GM23338 (cell line): Measurements from ENCODE around the gene TNFRSF4. TPM values are rescaled to one million over a fixed set of nuclear protein-coding genes. Genes with fewer than 3 reads are reported as not detected.

Experiments used
- CREB1 ChIP-seq: fragments of 250-450 bp; sonication (Bioruptor Pico); IDR thresholded peaks from 2 replicates; pipeline ENCODE4 v1.5.0; 2020; ENCODE audit warnings: low read depth, mild to moderate bottlenecking, moderate library complexity
- EZH2phosphoT487 ChIP-seq: fragments of 200-600 bp; sonication (generic); IDR thresholded peaks from one replicate; pipeline ENCODE4 v1.8.1; 2018; ENCODE audit warnings: antibody characterized with exemption; ENCODE audit not compliant: unreplicated experiment
- POLR2AphosphoS5 ChIP-seq: IDR thresholded peaks from 2 replicates; pipeline ENCODE4 v1.6.1; 2016; ENCODE audit warnings: antibody characterized with exemption, low read depth
- STAT1 ChIP-seq: IDR thresholded peaks from one replicate; pipeline ENCODE4 v1.6.1; 2016; ENCODE audit warnings: antibody characterized with exemption; ENCODE audit not compliant: unreplicated experiment
- ZNF331 ChIP-seq: fragments of 250-450 bp; sonication (Bioruptor Pico); IDR thresholded peaks from 2 replicates; pipeline ENCODE4 v1.5.0; 2020; ENCODE audit warnings: low read depth, mild to moderate bottlenecking, moderate library complexity
- microRNA counts: library from miRNA; unstranded; fragments of <30 nt; microRNA quantifications from one replicate; lab custom pipeline; 2017
- microRNA-seq: library from miRNA; unstranded; fragments of <30 nt; microRNA quantifications from one replicate; pipeline ENCODE4, GENCODE V29; 2017
- polyA plus RNA-seq: library from polyadenylated mRNA; unstranded; fragments of >200 nt; fragmentation: Nextera tagmentation; extraction: Ambion mirVana; gene quantifications from 2 replicates; pipeline ENCODE4 v1.2.1, GENCODE V29; 2016
- small RNA-seq: library from RNA; depleted of rRNA; stranded (forward); fragments of <200 nt; gene quantifications from one replicate; pipeline ENCODE3, GENCODE V24; 2014; ENCODE audit warnings: low replicate concordance
- total RNA-seq: library from RNA; depleted of rRNA; stranded (reverse); fragments of >200 nt; shearing (Covaris generic); gene quantifications from 2 replicates; pipeline ENCODE4 v1.2.3, GENCODE V29; 2014; rRNA removed
- TF ChIP-seq, protein P1 (sequence below): fragments of 250-450 bp; sonication (Bioruptor Pico); IDR thresholded peaks from 2 replicates; pipeline ENCODE4 v1.5.0; 2020; ENCODE audit warnings: mild to moderate bottlenecking, moderate library complexity
- TF ChIP-seq, protein P2 (sequence below): IDR thresholded peaks from one replicate; pipeline ENCODE4 v1.6.1; 2018; ENCODE audit warnings: antibody characterized with exemption; ENCODE audit not compliant: unreplicated experiment
- TF ChIP-seq, protein P3 (sequence below), 2 experiments: fragments of 200-600 bp in 1 of 2; sonication (generic) in 1 of 2; conservative IDR thresholded peaks; 2 replicates each; pipeline versions ENCODE4 v1.5.1 to v1.6.1; 2016 to 2017; ENCODE audit warnings: antibody characterized with exemption in 2 of 2, low read depth in 2 of 2, mild to moderate bottlenecking in 2 of 2, moderate library complexity in 1 of 2
- TF ChIP-seq, protein P4 (sequence below): IDR thresholded peaks from 2 replicates; pipeline ENCODE4 v1.6.1; 2016; ENCODE audit warnings: antibody characterized with exemption

The TNFRSF4 gene
- total and polyA plus RNA-seq, 2 experiments from 2014 or later: not detected

DNA sequence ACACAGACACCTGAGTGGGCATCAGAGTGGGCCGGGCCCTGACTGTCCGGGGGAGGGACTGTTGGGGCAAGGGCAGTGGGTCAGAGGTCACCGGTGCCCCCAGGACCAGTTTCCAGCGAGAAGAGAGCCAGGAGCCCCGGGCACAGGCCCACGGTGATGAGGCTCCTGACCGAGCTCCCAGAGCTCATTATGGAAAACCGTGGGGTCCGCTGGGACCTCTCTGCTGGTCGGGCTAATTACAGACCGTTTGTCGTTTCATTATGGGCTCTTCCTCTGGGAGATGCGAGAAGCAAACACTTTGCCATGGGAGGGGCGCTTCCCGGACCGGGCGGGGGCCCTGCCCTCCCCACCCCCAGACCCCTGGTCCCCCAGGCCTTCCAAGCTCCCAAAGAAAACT, 52.3 kb downstream of the TNFRSF4 start (continued):
- TF ChIP-seq, protein P1, sequence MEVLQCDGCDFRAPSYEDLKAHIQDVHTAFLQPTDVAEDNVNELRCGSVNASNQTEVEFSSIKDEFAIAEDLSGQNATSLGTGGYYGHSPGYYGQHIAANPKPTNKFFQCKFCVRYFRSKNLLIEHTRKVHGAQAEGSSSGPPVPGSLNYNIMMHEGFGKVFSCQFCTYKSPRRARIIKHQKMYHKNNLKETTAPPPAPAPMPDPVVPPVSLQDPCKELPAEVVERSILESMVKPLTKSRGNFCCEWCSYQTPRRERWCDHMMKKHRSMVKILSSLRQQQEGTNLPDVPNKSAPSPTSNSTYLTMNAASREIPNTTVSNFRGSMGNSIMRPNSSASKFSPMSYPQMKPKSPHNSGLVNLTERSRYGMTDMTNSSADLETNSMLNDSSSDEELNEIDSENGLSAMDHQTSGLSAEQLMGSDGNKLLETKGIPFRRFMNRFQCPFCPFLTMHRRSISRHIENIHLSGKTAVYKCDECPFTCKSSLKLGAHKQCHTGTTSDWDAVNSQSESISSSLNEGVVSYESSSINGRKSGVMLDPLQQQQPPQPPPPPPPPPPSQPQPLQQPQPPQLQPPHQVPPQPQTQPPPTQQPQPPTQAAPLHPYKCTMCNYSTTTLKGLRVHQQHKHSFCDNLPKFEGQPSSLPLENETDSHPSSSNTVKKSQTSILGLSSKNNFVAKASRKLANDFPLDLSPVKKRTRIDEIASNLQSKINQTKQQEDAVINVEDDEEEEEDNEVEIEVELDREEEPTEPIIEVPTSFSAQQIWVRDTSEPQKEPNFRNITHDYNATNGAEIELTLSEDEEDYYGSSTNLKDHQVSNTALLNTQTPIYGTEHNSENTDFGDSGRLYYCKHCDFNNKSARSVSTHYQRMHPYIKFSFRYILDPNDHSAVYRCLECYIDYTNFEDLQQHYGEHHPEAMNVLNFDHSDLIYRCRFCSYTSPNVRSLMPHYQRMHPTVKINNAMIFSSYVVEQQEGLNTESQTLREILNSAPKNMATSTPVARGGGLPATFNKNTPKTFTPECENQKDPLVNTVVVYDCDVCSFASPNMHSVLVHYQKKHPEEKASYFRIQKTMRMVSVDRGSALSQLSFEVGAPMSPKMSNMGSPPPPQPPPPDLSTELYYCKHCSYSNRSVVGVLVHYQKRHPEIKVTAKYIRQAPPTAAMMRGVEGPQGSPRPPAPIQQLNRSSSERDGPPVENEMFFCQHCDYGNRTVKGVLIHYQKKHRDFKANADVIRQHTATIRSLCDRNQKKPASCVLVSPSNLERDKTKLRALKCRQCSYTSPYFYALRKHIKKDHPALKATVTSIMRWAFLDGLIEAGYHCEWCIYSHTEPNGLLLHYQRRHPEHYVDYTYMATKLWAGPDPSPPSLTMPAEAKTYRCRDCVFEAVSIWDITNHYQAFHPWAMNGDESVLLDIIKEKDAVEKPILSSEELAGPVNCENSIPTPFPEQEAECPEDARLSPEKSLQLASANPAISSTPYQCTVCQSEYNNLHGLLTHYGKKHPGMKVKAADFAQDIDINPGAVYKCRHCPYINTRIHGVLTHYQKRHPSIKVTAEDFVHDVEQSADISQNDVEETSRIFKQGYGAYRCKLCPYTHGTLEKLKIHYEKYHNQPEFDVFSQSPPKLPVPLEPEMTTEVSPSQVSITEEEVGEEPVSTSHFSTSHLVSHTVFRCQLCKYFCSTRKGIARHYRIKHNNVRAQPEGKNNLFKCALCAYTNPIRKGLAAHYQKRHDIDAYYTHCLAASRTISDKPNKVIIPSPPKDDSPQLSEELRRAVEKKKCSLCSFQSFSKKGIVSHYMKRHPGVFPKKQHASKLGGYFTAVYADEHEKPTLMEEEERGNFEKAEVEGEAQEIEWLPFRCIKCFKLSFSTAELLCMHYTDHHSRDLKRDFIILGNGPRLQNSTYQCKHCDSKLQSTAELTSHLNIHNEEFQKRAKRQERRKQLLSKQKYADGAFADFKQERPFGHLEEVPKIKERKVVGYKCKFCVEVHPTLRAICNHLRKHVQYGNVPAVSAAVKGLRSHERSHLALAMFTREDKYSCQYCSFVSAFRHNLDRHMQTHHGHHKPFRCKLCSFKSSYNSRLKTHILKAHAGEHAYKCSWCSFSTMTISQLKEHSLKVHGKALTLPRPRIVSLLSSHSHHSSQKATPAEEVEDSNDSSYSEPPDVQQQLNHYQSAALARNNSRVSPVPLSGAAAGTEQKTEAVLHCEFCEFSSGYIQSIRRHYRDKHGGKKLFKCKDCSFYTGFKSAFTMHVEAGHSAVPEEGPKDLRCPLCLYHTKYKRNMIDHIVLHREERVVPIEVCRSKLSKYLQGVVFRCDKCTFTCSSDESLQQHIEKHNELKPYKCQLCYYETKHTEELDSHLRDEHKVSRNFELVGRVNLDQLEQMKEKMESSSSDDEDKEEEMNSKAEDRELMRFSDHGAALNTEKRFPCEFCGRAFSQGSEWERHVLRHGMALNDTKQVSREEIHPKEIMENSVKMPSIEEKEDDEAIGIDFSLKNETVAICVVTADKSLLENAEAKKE: no peak
- TF ChIP-seq, protein P2, sequence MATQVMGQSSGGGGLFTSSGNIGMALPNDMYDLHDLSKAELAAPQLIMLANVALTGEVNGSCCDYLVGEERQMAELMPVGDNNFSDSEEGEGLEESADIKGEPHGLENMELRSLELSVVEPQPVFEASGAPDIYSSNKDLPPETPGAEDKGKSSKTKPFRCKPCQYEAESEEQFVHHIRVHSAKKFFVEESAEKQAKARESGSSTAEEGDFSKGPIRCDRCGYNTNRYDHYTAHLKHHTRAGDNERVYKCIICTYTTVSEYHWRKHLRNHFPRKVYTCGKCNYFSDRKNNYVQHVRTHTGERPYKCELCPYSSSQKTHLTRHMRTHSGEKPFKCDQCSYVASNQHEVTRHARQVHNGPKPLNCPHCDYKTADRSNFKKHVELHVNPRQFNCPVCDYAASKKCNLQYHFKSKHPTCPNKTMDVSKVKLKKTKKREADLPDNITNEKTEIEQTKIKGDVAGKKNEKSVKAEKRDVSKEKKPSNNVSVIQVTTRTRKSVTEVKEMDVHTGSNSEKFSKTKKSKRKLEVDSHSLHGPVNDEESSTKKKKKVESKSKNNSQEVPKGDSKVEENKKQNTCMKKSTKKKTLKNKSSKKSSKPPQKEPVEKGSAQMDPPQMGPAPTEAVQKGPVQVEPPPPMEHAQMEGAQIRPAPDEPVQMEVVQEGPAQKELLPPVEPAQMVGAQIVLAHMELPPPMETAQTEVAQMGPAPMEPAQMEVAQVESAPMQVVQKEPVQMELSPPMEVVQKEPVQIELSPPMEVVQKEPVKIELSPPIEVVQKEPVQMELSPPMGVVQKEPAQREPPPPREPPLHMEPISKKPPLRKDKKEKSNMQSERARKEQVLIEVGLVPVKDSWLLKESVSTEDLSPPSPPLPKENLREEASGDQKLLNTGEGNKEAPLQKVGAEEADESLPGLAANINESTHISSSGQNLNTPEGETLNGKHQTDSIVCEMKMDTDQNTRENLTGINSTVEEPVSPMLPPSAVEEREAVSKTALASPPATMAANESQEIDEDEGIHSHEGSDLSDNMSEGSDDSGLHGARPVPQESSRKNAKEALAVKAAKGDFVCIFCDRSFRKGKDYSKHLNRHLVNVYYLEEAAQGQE: no peak
- TF ChIP-seq STAT1 (no peak), CREB1 (CRISPR knock-in tag) (no peak), POLR2AphosphoS5 (no peak), ZNF331 (CRISPR knock-in tag) (no peak), EZH2phosphoT487 (no peak)
- TF ChIP-seq, protein P3, sequence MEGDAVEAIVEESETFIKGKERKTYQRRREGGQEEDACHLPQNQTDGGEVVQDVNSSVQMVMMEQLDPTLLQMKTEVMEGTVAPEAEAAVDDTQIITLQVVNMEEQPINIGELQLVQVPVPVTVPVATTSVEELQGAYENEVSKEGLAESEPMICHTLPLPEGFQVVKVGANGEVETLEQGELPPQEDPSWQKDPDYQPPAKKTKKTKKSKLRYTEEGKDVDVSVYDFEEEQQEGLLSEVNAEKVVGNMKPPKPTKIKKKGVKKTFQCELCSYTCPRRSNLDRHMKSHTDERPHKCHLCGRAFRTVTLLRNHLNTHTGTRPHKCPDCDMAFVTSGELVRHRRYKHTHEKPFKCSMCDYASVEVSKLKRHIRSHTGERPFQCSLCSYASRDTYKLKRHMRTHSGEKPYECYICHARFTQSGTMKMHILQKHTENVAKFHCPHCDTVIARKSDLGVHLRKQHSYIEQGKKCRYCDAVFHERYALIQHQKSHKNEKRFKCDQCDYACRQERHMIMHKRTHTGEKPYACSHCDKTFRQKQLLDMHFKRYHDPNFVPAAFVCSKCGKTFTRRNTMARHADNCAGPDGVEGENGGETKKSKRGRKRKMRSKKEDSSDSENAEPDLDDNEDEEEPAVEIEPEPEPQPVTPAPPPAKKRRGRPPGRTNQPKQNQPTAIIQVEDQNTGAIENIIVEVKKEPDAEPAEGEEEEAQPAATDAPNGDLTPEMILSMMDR (conservative IDR thresholded peaks at IDR 0.05; ENCODE audit: low read depth in 2 of 2): no peak
- TF ChIP-seq, protein P4, sequence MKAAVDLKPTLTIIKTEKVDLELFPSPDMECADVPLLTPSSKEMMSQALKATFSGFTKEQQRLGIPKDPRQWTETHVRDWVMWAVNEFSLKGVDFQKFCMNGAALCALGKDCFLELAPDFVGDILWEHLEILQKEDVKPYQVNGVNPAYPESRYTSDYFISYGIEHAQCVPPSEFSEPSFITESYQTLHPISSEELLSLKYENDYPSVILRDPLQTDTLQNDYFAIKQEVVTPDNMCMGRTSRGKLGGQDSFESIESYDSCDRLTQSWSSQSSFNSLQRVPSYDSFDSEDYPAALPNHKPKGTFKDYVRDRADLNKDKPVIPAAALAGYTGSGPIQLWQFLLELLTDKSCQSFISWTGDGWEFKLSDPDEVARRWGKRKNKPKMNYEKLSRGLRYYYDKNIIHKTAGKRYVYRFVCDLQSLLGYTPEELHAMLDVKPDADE: no peak

MicroRNAs within 50 kb of the gene (microRNA counts, 767-probe panel; counts per million panel counts)
- not detected for microRNA hsa-miR-200a-3p (lab: Ali Mortazavi, UCI)
- 8,528 counts per million, percentile 53 among the panel's probes with 10 or more counts for microRNA hsa-miR-200b-3p (lab: Ali Mortazavi, UCI)
- microRNA hsa-miR-429 (lab: Ali Mortazavi, UCI): not detected

Small RNAs within 50 kb of the gene (microRNA-seq; reads per million reads assigned to microRNA genes)
- gene MIR200A: 47.8 reads per million, percentile 56 among the genes with 10 or more reads in this experiment
- 293 reads per million, percentile 77 among the genes with 10 or more reads in this experiment for gene MIR200B
- 94.6 reads per million, percentile 63 among the genes with 10 or more reads in this experiment for gene MIR429

Small RNAs within 50 kb of the gene (small RNA-seq; reads per million reads assigned to genes)
- gene MIR200A: 2.2 reads per million, percentile 82 among the genes with 10 or more reads in this experiment
- 25.3 reads per million, percentile 98 among the genes with 10 or more reads in this experiment for gene MIR200B
- gene MIR429: 1.6 reads per million, percentile 76 among the genes with 10 or more reads in this experiment

Other genes with a start within 250 kb of the TNFRSF4 start
- 2.2 and 3.3 TPM in 2 replicates for gene PLEKHN1, start 247.7 kb downstream of the TNFRSF4 start, total RNA-seq
- gene PLEKHN1, start 247.7 kb downstream of the TNFRSF4 start, polyA plus RNA-seq: 0.94 and 1.4 TPM in 2 replicates
- gene PERM1, start 232.1 kb downstream of the TNFRSF4 start, total RNA-seq: not detected in 2 replicates
- gene PERM1, start 232.1 kb downstream of the TNFRSF4 start, polyA plus RNA-seq: 0.66 and 1.1 TPM in 2 replicates
- 2.3 and 4.8 TPM in 2 replicates for gene HES4, start 214.1 kb downstream of the TNFRSF4 start, total RNA-seq
- 6.7 and 7.9 TPM in 2 replicates for gene HES4, start 214.1 kb downstream of the TNFRSF4 start, polyA plus RNA-seq
- gene ISG15, start 200.7 kb downstream of the TNFRSF4 start, total RNA-seq: 52.9 and 65.3 TPM in 2 replicates
- gene ISG15, start 200.7 kb downstream of the TNFRSF4 start, polyA plus RNA-seq: 101 and 113 TPM in 2 replicates
- 144 and 185 TPM in 2 replicates for gene AGRN, start 194.0 kb downstream of the TNFRSF4 start, total RNA-seq
- gene AGRN, start 194.0 kb downstream of the TNFRSF4 start, polyA plus RNA-seq: 12.3 and 13.2 TPM in 2 replicates
- not detected in 2 replicates for gene RNF223, start 139.8 kb downstream of the TNFRSF4 start, total RNA-seq
- not detected in 2 replicates for gene RNF223, start 139.8 kb downstream of the TNFRSF4 start, polyA plus RNA-seq
- 21.3 and 21.5 TPM in 2 replicates for gene C1orf159, start 98.1 kb downstream of the TNFRSF4 start, total RNA-seq
- 9.6 and 9.9 TPM in 2 replicates for gene C1orf159, start 98.1 kb downstream of the TNFRSF4 start, polyA plus RNA-seq
- 0.45 TPM in 1 of 2 replicates, not detected in the other for gene TTLL10, start 40.3 kb downstream of the TNFRSF4 start, total RNA-seq
- not detected in 2 replicates for gene TTLL10, start 40.3 kb downstream of the TNFRSF4 start, polyA plus RNA-seq
- gene TNFRSF18, start 7.6 kb downstream of the TNFRSF4 start, total RNA-seq: 0.58 and 1.5 TPM in 2 replicates
- gene TNFRSF18, start 7.6 kb downstream of the TNFRSF4 start, polyA plus RNA-seq: 0.56 and 1.1 TPM in 2 replicates
- 51.6 and 62.6 TPM in 2 replicates for gene SDF4, start 17.8 kb upstream of the TNFRSF4 start, total RNA-seq
- 45.0 and 49.2 TPM in 2 replicates for gene SDF4, start 17.8 kb upstream of the TNFRSF4 start, polyA plus RNA-seq
- gene B3GALT6, start 18.1 kb upstream of the TNFRSF4 start, total RNA-seq: 26.5 and 33.5 TPM in 2 replicates
- gene B3GALT6, start 18.1 kb upstream of the TNFRSF4 start, polyA plus RNA-seq: 5.5 and 9.3 TPM in 2 replicates
- 3.0 and 4.1 TPM in 2 replicates for gene C1QTNF12, start 32.6 kb upstream of the TNFRSF4 start, total RNA-seq
- 4.1 and 4.2 TPM in 2 replicates for gene C1QTNF12, start 32.6 kb upstream of the TNFRSF4 start, polyA plus RNA-seq
- 70.2 and 73.5 TPM in 2 replicates for gene UBE2J2, start 59.7 kb upstream of the TNFRSF4 start, total RNA-seq
- 47.1 and 49.5 TPM in 2 replicates for gene UBE2J2, start 59.7 kb upstream of the TNFRSF4 start, polyA plus RNA-seq
- gene SCNN1D, start 66.3 kb upstream of the TNFRSF4 start, total RNA-seq: 0.70 and 1.4 TPM in 2 replicates
- gene SCNN1D, start 66.3 kb upstream of the TNFRSF4 start, polyA plus RNA-seq: 1.7 and 1.8 TPM in 2 replicates
- gene ACAP3, start 93.8 kb upstream of the TNFRSF4 start, total RNA-seq: 27.7 and 31.9 TPM in 2 replicates
- gene ACAP3, start 93.8 kb upstream of the TNFRSF4 start, polyA plus RNA-seq: 6.4 and 8.1 TPM in 2 replicates
- 49.9 and 55.8 TPM in 2 replicates for gene PUSL1, start 94.4 kb upstream of the TNFRSF4 start, total RNA-seq
- 41.5 and 43.9 TPM in 2 replicates for gene PUSL1, start 94.4 kb upstream of the TNFRSF4 start, polyA plus RNA-seq
- 140 and 161 TPM in 2 replicates for gene INTS11, start 110.5 kb upstream of the TNFRSF4 start, total RNA-seq
- gene INTS11, start 110.5 kb upstream of the TNFRSF4 start, polyA plus RNA-seq: 102 and 110 TPM in 2 replicates
- 12.9 and 13.5 TPM in 2 replicates for gene CPTP, start 110.6 kb upstream of the TNFRSF4 start, total RNA-seq
- 8.1 and 8.2 TPM in 2 replicates for gene CPTP, start 110.6 kb upstream of the TNFRSF4 start, polyA plus RNA-seq
- gene TAS1R3, start 117.1 kb upstream of the TNFRSF4 start, total RNA-seq: 0.14 TPM in 1 of 2 replicates, not detected in the other
- gene TAS1R3, start 117.1 kb upstream of the TNFRSF4 start, polyA plus RNA-seq: 0.12 TPM in 1 of 2 replicates, not detected in the other
- gene DVL1, start 135.3 kb upstream of the TNFRSF4 start, total RNA-seq: 62.7 and 69.7 TPM in 2 replicates
- 13.5 and 15.4 TPM in 2 replicates for gene DVL1, start 135.3 kb upstream of the TNFRSF4 start, polyA plus RNA-seq
- 11.7 and 17.2 TPM in 2 replicates for gene MXRA8, start 144.4 kb upstream of the TNFRSF4 start, total RNA-seq
- 7.6 and 9.1 TPM in 2 replicates for gene MXRA8, start 144.4 kb upstream of the TNFRSF4 start, polyA plus RNA-seq
- 156 and 167 TPM in 2 replicates for gene AURKAIP1, start 161.1 kb upstream of the TNFRSF4 start, total RNA-seq
- gene AURKAIP1, start 161.1 kb upstream of the TNFRSF4 start, polyA plus RNA-seq: 355 and 369 TPM in 2 replicates
- 146 and 147 TPM in 2 replicates for gene CCNL2, start 185.2 kb upstream of the TNFRSF4 start, total RNA-seq
- gene CCNL2, start 185.2 kb upstream of the TNFRSF4 start, polyA plus RNA-seq: 99.4 and 115 TPM in 2 replicates
- gene MRPL20, start 193.1 kb upstream of the TNFRSF4 start, total RNA-seq: 158 and 173 TPM in 2 replicates
- gene MRPL20, start 193.1 kb upstream of the TNFRSF4 start, polyA plus RNA-seq: 319 and 344 TPM in 2 replicates
- 1.7 and 1.8 TPM in 2 replicates for gene ANKRD65, start 207.1 kb upstream of the TNFRSF4 start, total RNA-seq
- 1.6 and 2.6 TPM in 2 replicates for gene ANKRD65, start 207.1 kb upstream of the TNFRSF4 start, polyA plus RNA-seq
- gene VWA1, start 221.5 kb upstream of the TNFRSF4 start, total RNA-seq: 21.9 and 31.5 TPM in 2 replicates
- 7.2 and 7.9 TPM in 2 replicates for gene VWA1, start 221.5 kb upstream of the TNFRSF4 start, polyA plus RNA-seq
- gene ATAD3C, start 235.5 kb upstream of the TNFRSF4 start, total RNA-seq: 0.45 and 1.2 TPM in 2 replicates
- 1.1 and 1.3 TPM in 2 replicates for gene ATAD3C, start 235.5 kb upstream of the TNFRSF4 start, polyA plus RNA-seq